GM12875 (cell line): Measurements from ENCODE around the gene NDUFA13.

Experiments used
- H3K4me3 ChIP-seq: one replicate; pipeline ENCODE4 v1.5.1; 2011; ENCODE audit warnings: low read depth, low read length, control low read depth
- CTCF ChIP-seq: IDR thresholded peaks from 2 replicates; pipeline ENCODE4 v1.5.1; 2011; ENCODE audit warnings: low read depth, mild to moderate bottlenecking, control low read depth, inconsistent platforms, low read length, moderate library complexity, borderline replicate concordance; ENCODE audit not compliant: insufficient read depth

Gene NDUFA13

GRCh38 chr19:19551853-19552192 lies 35.8 kb downstream of the NDUFA13 start:
- TF ChIP-seq CTCF: no peak
- H3K4me3 ChIP-seq: no peak overlapping the region

GRCh38 chr19:19552798-19553197 lies 36.8 kb downstream of the NDUFA13 start:
- no peak overlapping the region for H3K4me3 ChIP-seq
- TF ChIP-seq CTCF: peak; percentile 84

- TF ChIP-seq CTCF: no peak
- no peak overlapping the region for H3K4me3 ChIP-seq
These were observed 37.6 kb downstream of the NDUFA13 start for GRCh38 chr19:19553670-19554069.

GRCh38 chr19:19554074-19555023 lies 38.3 kb downstream of the NDUFA13 start:
- peak; percentile 91 for TF ChIP-seq CTCF
- H3K4me3 ChIP-seq: no peak overlapping the region

- TF ChIP-seq CTCF: no peak
- no peak overlapping the region for H3K4me3 ChIP-seq
These were observed 42.0 kb downstream of the NDUFA13 start for GRCh38 chr19:19558055-19558454.

GRCh38 chr19:19558636-19559035 lies 42.6 kb downstream of the NDUFA13 start:
- TF ChIP-seq CTCF: no peak
- no peak overlapping the region for H3K4me3 ChIP-seq

GRCh38 chr19:19559931-19560330 lies 43.9 kb downstream of the NDUFA13 start:
- no peak for TF ChIP-seq CTCF
- no peak overlapping the region for H3K4me3 ChIP-seq
